ENCODE data around the gene SELPLG.

DNA sequence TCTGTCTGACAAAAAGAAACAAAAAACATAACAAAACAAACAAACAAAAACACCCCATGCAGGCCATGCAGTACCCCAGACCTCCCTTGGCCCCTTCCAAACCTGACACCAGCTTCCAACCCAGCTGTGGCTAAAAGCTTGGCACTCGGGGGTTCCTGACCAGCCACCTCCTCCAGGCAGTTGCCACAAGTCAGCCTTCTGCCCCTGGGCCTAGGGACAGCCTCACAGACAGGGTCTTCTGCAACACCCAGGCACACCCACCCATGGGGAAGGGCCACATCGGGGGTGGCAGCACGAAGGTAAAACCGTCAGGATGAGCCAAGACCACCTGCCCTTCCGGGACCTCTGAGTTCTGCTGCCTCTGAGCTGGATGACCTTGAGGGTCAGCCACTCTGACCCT lies 25.1 kb downstream of the SELPLG start:
- TF ChIP-seq CTCF (IDR thresholded peaks at IDR 0.05; ENCODE audit: borderline replicate concordance, extremely low read depth, low read length, poor library complexity, severe bottlenecking) (no peak), EZH2 (IDR thresholded peaks at IDR 0.05; ENCODE audit: borderline replicate concordance, low read depth, low read length, severe bottlenecking) (no peak)
